ENCODE measurements around the gene AFF3. TPM values are rescaled to one million over a fixed set of nuclear protein-coding genes. Genes with fewer than 3 reads are reported as not detected.

The AFF3 gene
- total and polyA plus RNA-seq, 2 of the 13 experiments (the other 11 are each of a cell fraction or from before 2014, with no cell fraction given), result not detected

DNA sequence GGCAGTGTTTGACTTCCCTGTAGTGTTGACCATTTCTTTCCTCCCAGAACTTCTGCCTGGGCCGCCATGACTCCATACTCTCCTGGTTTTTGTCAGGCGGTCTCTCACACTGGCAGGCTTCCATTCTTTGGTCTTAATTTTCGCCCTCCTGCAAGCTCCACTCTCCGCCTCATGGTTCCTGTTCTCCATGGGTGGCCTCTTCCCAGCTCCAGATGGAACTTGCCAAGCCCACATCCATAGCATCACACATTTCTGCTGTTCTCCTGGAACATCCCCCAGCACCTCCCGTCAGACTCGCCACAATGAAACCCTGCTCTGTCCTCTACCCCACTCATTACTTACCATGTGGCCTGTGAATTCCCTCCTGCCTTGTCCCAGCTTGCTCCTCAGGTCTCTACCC, 896 bp upstream of the AFF3 start:
- no peak for DNase-seq (ENCODE audit: low spot score)
- Histone ChIP-seq H3K9ac (ENCODE audit: insufficient read depth, low read depth, low read length) (no peak overlapping the region), H3K9me3 (ENCODE audit: low read length) (no peaks in the 10 kb centered on the region), H3K27me3 (ENCODE audit: control insufficient read depth in 1 of 2, insufficient read depth in 2 of 2, low read length in 2 of 2) (no peaks in the 10 kb centered on the region; a peak in 1 of 5 replicates), H3K4me1 (ENCODE audit: insufficient read depth, low read length) (no peaks in the 10 kb centered on the region), H3K4me2 (ENCODE audit: low read depth, low read length) (no peak overlapping the region), H3K4me3 (replicated peaks in 1 of 3; ENCODE audit: insufficient read depth in 1 of 3, low read depth in 2 of 3, low read length in 3 of 3) (no peak overlapping the region), H3K27ac (ENCODE audit: extremely low read length, insufficient read depth, low read length) (no peak overlapping the region), H2AFZ (ENCODE audit: low read length) (no peak overlapping the region), H4K20me1 (ENCODE audit: insufficient read depth, low read length) (no peaks in the 10 kb centered on the region), H3K79me2 (ENCODE audit: insufficient read depth, low read length) (no peaks in the 10 kb centered on the region), H3K36me3 (replicated peaks in 1 of 2; ENCODE audit: control insufficient read depth in 1 of 2, insufficient read depth in 2 of 2, low read length in 2 of 2) (no peaks in the 10 kb centered on the region)
- ATAC-seq, result no peak
- in situ Hi-C loops (cut with HindIII; ENCODE audit: extremely low pct_ligation_motif_present, low pct_unique_long_range_greater_than_20kb) (no loop called here), intact Hi-C loops (cut with micrococcal nuclease; ENCODE audit: unreplicated experiment) (no loop called here)
- BruUV-seq (replicated peaks), result no TSS peak
- FAIRE-seq, result no peak
- WGBS (ENCODE audit: low lambda C conversion rate), result 46% methylated on average over 6 of the region's 6 CpGs
- ChIA-PET POLR2A (no interaction called here), CTCF (ENCODE audit: low intra/inter-chr PET ratio, low total read pairs) (no interaction called here)
- no peak for TF ChIP-seq FOXK2 (IDR thresholded peaks at IDR 0.05)

DNA sequence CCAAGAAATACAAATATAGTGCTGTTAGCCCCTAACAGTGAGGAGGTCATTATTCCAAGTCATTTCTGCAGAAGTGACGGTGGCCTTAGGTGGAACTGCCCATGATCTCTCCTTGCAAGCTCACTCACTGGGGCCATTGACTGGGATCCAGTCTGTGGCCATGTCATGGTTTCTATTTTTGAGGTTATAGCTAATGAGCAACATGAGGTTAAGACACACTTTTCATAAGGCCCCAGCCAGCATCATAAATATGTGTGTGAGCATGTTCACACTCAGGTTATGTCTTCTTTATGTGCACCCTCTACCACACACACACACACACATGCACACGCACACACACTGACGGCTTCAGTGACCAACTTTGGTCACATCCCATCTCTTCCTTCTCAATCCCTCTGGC, 484 bp downstream of the AFF3 start:
- no peak for TF ChIP-seq ZNF383 (CRISPR knock-in tag; IDR thresholded peaks at IDR 0.05; ENCODE audit: borderline replicate concordance)
- no peak for TF ChIP-seq ZNF564 (CRISPR knock-in tag; IDR thresholded peaks at IDR 0.05)
- TF ChIP-seq BORCS8-MEF2B (CRISPR knock-in tag; IDR thresholded peaks at IDR 0.05), result no peak
- BruUV-seq (replicated peaks), result no TSS peak
- Histone ChIP-seq H3K9me3 (ENCODE audit: low read length) (no peaks in the 10 kb centered on the region), H4K20me1 (ENCODE audit: insufficient read depth, low read length) (no peaks in the 10 kb centered on the region), H3K4me3 (replicated peaks in 1 of 3; ENCODE audit: insufficient read depth in 1 of 3, low read depth in 2 of 3, low read length in 3 of 3) (no peak overlapping the region), H3K27ac (ENCODE audit: extremely low read length, insufficient read depth, low read length) (no peak overlapping the region), H2AFZ (ENCODE audit: low read length) (no peak overlapping the region), H3K9ac (ENCODE audit: insufficient read depth, low read depth, low read length) (no peak overlapping the region), H3K27me3 (ENCODE audit: control insufficient read depth in 1 of 2, insufficient read depth in 2 of 2, low read length in 2 of 2) (no peaks in the 10 kb centered on the region; a peak in 1 of 5 replicates), H3K79me2 (ENCODE audit: insufficient read depth, low read length) (no peaks in the 10 kb centered on the region), H3K4me2 (ENCODE audit: low read depth, low read length) (no peak overlapping the region), H3K36me3 (replicated peaks in 1 of 2; ENCODE audit: control insufficient read depth in 1 of 2, insufficient read depth in 2 of 2, low read length in 2 of 2) (no peaks in the 10 kb centered on the region), H3K4me1 (ENCODE audit: insufficient read depth, low read length) (no peaks in the 10 kb centered on the region)
- DNase-seq (ENCODE audit: low spot score) (no peak), ATAC-seq (no peak), FAIRE-seq (no peak)
- CTCF ChIA-PET (ENCODE audit: low intra/inter-chr PET ratio, low total read pairs), result no interaction called here
- POLR2A ChIA-PET, result no interaction called here
- intact Hi-C loops (cut with micrococcal nuclease; ENCODE audit: unreplicated experiment) (no loop called here), in situ Hi-C loops (cut with HindIII; ENCODE audit: extremely low pct_ligation_motif_present, low pct_unique_long_range_greater_than_20kb) (no loop called here)
- WGBS (ENCODE audit: low lambda C conversion rate), result 52% methylated on average over 3 of the region's 3 CpGs

Measured in HepG2 (cell line).